ENCODE results near the gene MYH11. TPM values are rescaled to one million over a fixed set of nuclear protein-coding genes. Genes with fewer than 3 reads are reported as not detected.

The MYH11 gene
- total RNA-seq, 2 donors from 2014 or later: 968 to 2,091 TPM

DNA sequence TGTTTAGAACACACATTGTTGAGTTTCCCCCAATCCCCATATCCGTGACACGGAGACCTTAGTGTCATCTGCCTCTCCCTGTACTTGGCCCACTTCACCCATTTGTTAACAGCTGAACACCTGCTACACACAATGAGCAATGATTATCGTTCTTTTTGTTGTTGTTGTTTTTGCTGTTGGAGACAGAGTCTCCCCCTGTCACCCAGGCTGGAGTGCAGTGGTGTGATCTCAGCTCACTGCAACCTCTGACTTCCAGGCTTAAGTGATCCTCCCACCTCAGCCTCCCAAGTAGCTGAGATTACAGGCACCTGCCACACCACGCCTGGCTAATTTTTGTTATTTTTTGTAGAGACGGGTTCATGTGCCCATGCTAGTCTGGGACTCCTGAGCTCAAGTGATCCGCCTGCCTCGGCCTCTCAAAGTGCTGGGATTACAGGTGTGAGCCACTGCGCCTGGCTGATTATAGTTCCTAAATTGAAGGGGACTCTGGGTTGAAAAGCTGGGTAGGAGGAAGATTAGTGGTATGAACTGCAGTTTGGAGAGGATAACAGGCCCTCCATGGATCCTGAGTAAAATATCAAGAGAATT is 185.2 kb downstream of the MYH11 start:
- DNase-seq (ENCODE audit: low spot score): no peak
- TF ChIP-seq POLR2A (IDR thresholded peaks at IDR 0.05) (no peak), POLR2AphosphoS5 (IDR thresholded peaks at IDR 0.05) (no peak), CTCF (IDR thresholded peaks at IDR 0.05) (no peak)
- H3K4me3 ChIP-seq: no peak overlapping the region
- intact Hi-C loops (cut with DNase I): loop anchor here (2.0 kb wide), 1 partner anchor 21 kb away; the partner anchor contains the start of gene NDE1
- no peaks in the 10 kb centered on the region for H3K36me3 ChIP-seq
- no peaks in the 10 kb centered on the region for H3K27me3 ChIP-seq (replicated peaks; ENCODE audit: insufficient read depth)
- peaks cover 5% of the 10 kb centered on the region for H3K4me1 ChIP-seq (replicated peaks)
- 87% methylated on average over 8 of the region's 8 CpGs for WGBS
- peak overlapping the region; percentile 86 to 91 for H3K27ac ChIP-seq
- H3K9me3 ChIP-seq: no peaks in the 10 kb centered on the region

DNA sequence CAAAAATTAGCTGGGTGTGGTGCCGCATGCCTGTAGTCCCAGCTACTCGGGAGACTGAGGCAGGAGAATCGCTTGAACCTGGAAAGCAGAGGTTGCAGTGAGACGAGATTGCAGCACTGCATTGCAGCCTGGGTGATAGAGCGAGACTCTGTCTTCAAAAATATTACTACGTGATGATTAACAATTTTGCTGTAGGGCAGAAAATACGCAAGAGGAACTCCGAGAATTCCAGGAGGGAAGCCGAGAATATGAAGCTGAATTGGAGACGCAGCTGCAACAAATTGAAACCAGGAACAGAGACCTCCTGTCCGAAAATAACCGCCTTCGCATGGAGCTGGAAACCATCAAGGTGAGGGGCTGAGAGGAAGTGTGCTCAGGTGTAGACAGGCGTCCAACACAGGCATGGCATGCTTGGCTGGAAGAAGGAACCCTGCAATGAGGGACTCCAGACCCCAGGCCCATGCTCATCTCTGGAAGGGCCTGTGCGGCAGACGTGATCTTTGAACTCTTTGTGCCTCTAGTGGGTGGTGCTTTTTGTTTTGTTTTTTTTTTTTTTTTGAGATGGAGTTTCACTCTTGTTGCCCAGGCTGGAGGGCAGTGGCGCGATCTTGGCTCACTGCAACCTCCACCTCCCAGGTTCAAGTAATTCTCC is 189.6 kb downstream of the MYH11 start:
- no peak overlapping the region for H3K4me3 ChIP-seq
- no peaks in the 10 kb centered on the region for H3K9me3 ChIP-seq
- 94% methylated on average over 18 of the region's 18 CpGs for WGBS
- H3K4me1 ChIP-seq (replicated peaks): peaks cover 2% of the 10 kb centered on the region
- TF ChIP-seq POLR2A (IDR thresholded peaks at IDR 0.05): no peak
- no peak for TF ChIP-seq CTCF (IDR thresholded peaks at IDR 0.05)
- TF ChIP-seq POLR2AphosphoS5 (IDR thresholded peaks at IDR 0.05): no peak
- H3K36me3 ChIP-seq: no peaks in the 10 kb centered on the region
- H3K27me3 ChIP-seq (replicated peaks; ENCODE audit: insufficient read depth): no peaks in the 10 kb centered on the region
- no peak for DNase-seq (ENCODE audit: low spot score)
- no peak overlapping the region for H3K27ac ChIP-seq
- intact Hi-C loops (cut with DNase I): no loop called here

GRCh38 chr16:15665107-15665506 is 191.7 kb downstream of the MYH11 start:
- H3K27me3 ChIP-seq (replicated peaks; ENCODE audit: insufficient read depth): no peaks in the 10 kb centered on the region
- no peaks in the 10 kb centered on the region for H3K4me1 ChIP-seq (replicated peaks)
- no peak overlapping the region for H3K4me3 ChIP-seq
- no peak overlapping the region for H3K27ac ChIP-seq
- intact Hi-C loops (cut with DNase I): no loop called here
- no peaks in the 10 kb centered on the region for H3K36me3 ChIP-seq
- DNase-seq (ENCODE audit: low spot score): no peak
- TF ChIP-seq POLR2AphosphoS5 (IDR thresholded peaks at IDR 0.05) (no peak), POLR2A (IDR thresholded peaks at IDR 0.05) (no peak), CTCF (IDR thresholded peaks at IDR 0.05) (no peak)
- H3K9me3 ChIP-seq: no peaks in the 10 kb centered on the region

DNA sequence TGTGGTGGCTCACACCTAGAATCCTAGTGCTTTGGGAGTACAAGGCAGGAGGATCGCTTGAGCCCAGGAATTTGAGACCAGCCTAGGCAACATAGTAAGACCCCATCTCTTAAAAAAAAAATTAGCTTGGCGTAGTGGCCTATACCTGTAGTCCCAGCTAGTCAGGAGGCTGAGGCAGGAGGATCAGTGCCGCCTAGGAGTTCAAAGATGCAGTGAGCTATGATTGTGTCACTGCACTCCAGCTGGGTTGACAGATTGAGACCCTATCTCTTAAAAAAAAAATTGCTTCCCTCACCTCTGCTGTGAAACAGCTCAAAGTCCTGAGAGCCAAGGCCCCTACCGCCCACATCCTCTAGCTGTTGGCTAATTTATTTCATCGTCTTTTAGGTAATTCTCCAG is 196.6 kb downstream of the MYH11 start:
- Histone ChIP-seq H3K27ac (no peak overlapping the region), H3K4me3 (no peak overlapping the region), H3K27me3 (replicated peaks; ENCODE audit: insufficient read depth) (no peaks in the 10 kb centered on the region), H3K9me3 (no peaks in the 10 kb centered on the region), H3K4me1 (replicated peaks) (no peaks in the 10 kb centered on the region), H3K36me3 (no peaks in the 10 kb centered on the region)
- WGBS: 83% methylated on average over 5 of the region's 5 CpGs
- DNase-seq (ENCODE audit: low spot score): no peak
- intact Hi-C loops (cut with DNase I): no loop called here
- TF ChIP-seq POLR2AphosphoS5 (IDR thresholded peaks at IDR 0.05): no peak
- no peak for TF ChIP-seq CTCF (IDR thresholded peaks at IDR 0.05)
- TF ChIP-seq POLR2A (IDR thresholded peaks at IDR 0.05): no peak

GRCh38 chr16:15658556-15658955 is 198.3 kb downstream of the MYH11 start:
- H3K36me3 ChIP-seq: no peaks in the 10 kb centered on the region
- H3K4me3 ChIP-seq: no peak overlapping the region
- 92% methylated on average over 5 of the region's 5 CpGs for WGBS
- no peaks in the 10 kb centered on the region for H3K27me3 ChIP-seq (replicated peaks; ENCODE audit: insufficient read depth)
- no peak for DNase-seq (ENCODE audit: low spot score)
- TF ChIP-seq CTCF (IDR thresholded peaks at IDR 0.05) (no peak), POLR2AphosphoS5 (IDR thresholded peaks at IDR 0.05) (no peak), POLR2A (IDR thresholded peaks at IDR 0.05) (no peak)
- no peaks in the 10 kb centered on the region for H3K9me3 ChIP-seq
- H3K27ac ChIP-seq: no peak overlapping the region
- intact Hi-C loops (cut with DNase I): no loop called here
- no peaks in the 10 kb centered on the region for H3K4me1 ChIP-seq (replicated peaks)

Data from prostate gland (tissue), 2 donors.